HCT116 (cell line): ENCODE data around the gene KMT2D. TPM values are rescaled to one million over a fixed set of nuclear protein-coding genes. Genes with fewer than 3 reads are reported as not detected.

ENCODE experiments used
- ATAC-seq: fragments of 200-7000 bp; cut with Tn5 transposase; 2 replicates; pipeline ENCODE4 v1.9.1; 2020; ENCODE audit warnings: mild to moderate bottlenecking, moderate library complexity
- BruUV-seq: library from RNA; stranded (reverse); fragments of 400-500 nt; replicated peaks from 2 replicates; lab custom pipeline; 2021; lab: Mats Ljungman, UMichigan
- CTCF ChIA-PET: fragments of 300-600 bp; sonication (Branson Sonifier 250); formaldehyde crosslinking; loops from one replicate; lab custom pipeline; 2021; ENCODE audit warnings: antibody characterized with exemption; lab: Charles Lee
- POLR2A ChIA-PET: fragments of 300-600, 350-600 bp; sonication (Branson Sonifier 250); formaldehyde crosslinking; loops from one replicate; lab custom pipeline; 2021; ENCODE audit warnings: antibody characterized with exemption; lab: Charles Lee
- RAD21 ChIA-PET, 2 experiments: fragments of 300-600 bp; sonication (Branson Sonifier 250); formaldehyde crosslinking; loops; one replicate each; lab custom pipeline; 2023; ENCODE audit warnings: low total read pairs in 2 of 2; ENCODE audit not compliant: uncharacterized antibody in 2 of 2, unreplicated experiment in 2 of 2, low non-redundant PET in 1 of 2; lab: Charles Lee
- DNase-seq: peaks from one replicate; pipeline ENCODE4 v3.0.0-alpha.2; 2010; ENCODE audit warnings: low read depth, low spot score
- H2AFZ ChIP-seq: fragments of 200-600 bp; shearing (Covaris generic), sonication (generic); 2 replicates; pipeline ENCODE4 v1.6.1; 2017; ENCODE audit warnings: low read depth, mixed run types, mixed read lengths, antibody characterized with exemption, low read length; ENCODE audit not compliant: poor library complexity, severe bottlenecking
- H3K27ac ChIP-seq: 2 replicates; pipeline ENCODE4 v1.5.1; 2012; ENCODE audit warnings: low read depth, low read length
- H3K27me3 ChIP-seq: fragments of 200-600 bp; sonication (generic); 2 replicates; pipeline ENCODE4 v1.6.1; 2016; ENCODE audit warnings: mixed run types, low read length, mixed read lengths; ENCODE audit not compliant: insufficient read depth
- H3K36me3 ChIP-seq, 2 experiments: fragments of 200-500 bp in 1 of 2; fragments of 200-600 bp in 1 of 2; sonication (Bioruptor generic) in 1 of 2; sonication (generic) in 1 of 2; 2 replicates each; pipeline versions ENCODE4 v1.5.1 to v1.6.1; 2014 to 2016; ENCODE audit warnings: low read length in 2 of 2, inconsistent platforms in 1 of 2, mixed read lengths in 1 of 2, mixed run types in 1 of 2; ENCODE audit not compliant: insufficient read depth in 2 of 2, control insufficient read depth in 1 of 2
- H3K4me1 ChIP-seq, 2 experiments: fragments of 200-600 bp in 1 of 2; sonication (generic) in 1 of 2; 2 replicates each; pipeline versions ENCODE4 v1.5.1 to v1.6.1; 2012 to 2017; ENCODE audit warnings: low read length in 2 of 2, inconsistent platforms in 1 of 2, mild to moderate bottlenecking in 1 of 2, mixed read lengths in 1 of 2, mixed run types in 1 of 2, moderate library complexity in 1 of 2; ENCODE audit not compliant: insufficient read depth in 2 of 2, control insufficient read depth in 1 of 2
- H3K4me2 ChIP-seq: fragments of 200-600 bp; sonication (generic); 2 replicates; pipeline ENCODE4 v1.6.1; 2017; ENCODE audit warnings: mixed run types, low read length, mixed read lengths
- H3K4me3 ChIP-seq, 2 experiments: fragments of 200-600 bp in 1 of 2; sonication (generic) in 1 of 2; replicated peaks in 1 of 2; 2 replicates each; pipeline ENCODE4 v1.5.1; 2011 to 2016; ENCODE audit warnings: low read length in 2 of 2, control low read depth in 1 of 2, low read depth in 1 of 2, mild to moderate bottlenecking in 1 of 2, mixed read lengths in 1 of 2, mixed run types in 1 of 2
- H3K79me2 ChIP-seq: fragments of 200-600 bp; sonication (generic); 2 replicates; pipeline ENCODE4 v1.6.1; 2017; ENCODE audit warnings: mild to moderate bottlenecking, mixed run types, low read length, moderate library complexity, mixed read lengths; ENCODE audit not compliant: insufficient read depth
- H3K9ac ChIP-seq: fragments of 200-600 bp; sonication (generic); 2 replicates; pipeline ENCODE4 v1.6.1; 2016; ENCODE audit warnings: low read length, mixed read lengths
- H3K9me2 ChIP-seq: fragments of 200-600 bp; sonication (generic), shearing (Covaris generic); 2 replicates; pipeline ENCODE4 v1.6.1; 2017; ENCODE audit warnings: mixed run types, mild to moderate bottlenecking, moderate library complexity; ENCODE audit not compliant: insufficient read depth
- H3K9me3 ChIP-seq, 2 experiments: fragments of 200-500 bp in 1 of 2; fragments of 200-600 bp in 1 of 2; sonication (Bioruptor generic) in 1 of 2; sonication (generic) in 1 of 2; 2 replicates each; pipeline ENCODE4 v1.6.1; 2014 to 2017; ENCODE audit warnings: low read length in 2 of 2, mixed read lengths in 2 of 2, inconsistent platforms in 1 of 2, low read depth in 1 of 2, mild to moderate bottlenecking in 1 of 2, mixed run types in 1 of 2, moderate library complexity in 1 of 2; ENCODE audit not compliant: control insufficient read depth in 1 of 2, insufficient read depth in 1 of 2
- H4K20me1 ChIP-seq: fragments of 200-600 bp; sonication (generic), shearing (Covaris generic); 2 replicates; pipeline ENCODE4 v1.6.1; 2017; ENCODE audit warnings: mixed run types, mild to moderate bottlenecking, moderate library complexity; ENCODE audit not compliant: insufficient read depth
- CBX3 ChIP-seq: IDR thresholded peaks from 2 replicates; pipeline ENCODE4 v1.6.1; 2012; ENCODE audit warnings: low read depth
- EGR1 ChIP-seq: IDR thresholded peaks from 2 replicates; pipeline ENCODE4 v1.6.1; 2012; ENCODE audit warnings: low read depth
- ELF1 ChIP-seq: IDR thresholded peaks from 2 replicates; pipeline ENCODE4 v1.6.1; 2012; ENCODE audit warnings: low read depth, borderline replicate concordance
- EZH2 ChIP-seq: fragments of 200-600 bp; sonication (generic); IDR thresholded peaks from 2 replicates; pipeline ENCODE4 v1.6.1; 2017; ENCODE audit warnings: antibody characterized with exemption, mixed run types
- FOSL1 ChIP-seq: IDR thresholded peaks from 2 replicates; pipeline ENCODE4 v1.6.1; 2012; ENCODE audit warnings: low read depth
- JUND ChIP-seq: IDR thresholded peaks from 2 replicates; pipeline ENCODE4 v1.6.1; 2012
- POLR2AphosphoS5 ChIP-seq: IDR thresholded peaks from 2 replicates; pipeline ENCODE4 v1.6.1; 2011; ENCODE audit warnings: mild to moderate bottlenecking, low read depth, low read length, moderate library complexity
- RAD21 ChIP-seq: IDR thresholded peaks from 2 replicates; pipeline ENCODE4 v1.6.1; 2012; ENCODE audit warnings: low read depth, mild to moderate bottlenecking
- SIN3A ChIP-seq: IDR thresholded peaks from 2 replicates; pipeline ENCODE4 v1.6.1; 2012; ENCODE audit warnings: low read depth
- SP1 ChIP-seq: IDR thresholded peaks from 2 replicates; pipeline ENCODE4 v1.6.1; 2012; ENCODE audit warnings: low read depth
- ZFX ChIP-seq: fragments of 450-650 bp; IDR thresholded peaks from 2 replicates; pipeline ENCODE4 v1.6.1; 2017
- ZNF274 ChIP-seq: fragments of 200-500 bp; sonication (Bioruptor generic); IDR thresholded peaks from 2 replicates; pipeline ENCODE4 v1.6.1; 2014; ENCODE audit warnings: mild to moderate bottlenecking, low read depth, low read length, inconsistent platforms
- intact Hi-C: fragments of 100-400 bp; cut with micrococcal nuclease; formaldehyde crosslinking; loops from 2 replicates; pipeline ENCODE4 v1.10.0; 2022
- total RNA-seq: library from RNA; stranded (reverse); gene quantifications from one replicate; pipeline ENCODE4 v1.2.1, GENCODE V29; 2021; ENCODE audit not compliant: unreplicated experiment
- TF ChIP-seq, protein P1 (sequence below): IDR thresholded peaks from 2 replicates; pipeline ENCODE4 v1.6.1; 2012
- TF ChIP-seq, protein P2 (sequence below), 3 experiments: fragments of 200-600 bp in 1 of 3; sonication (generic) in 1 of 3; IDR thresholded peaks in 2 of 3; conservative IDR thresholded peaks in 1 of 3; 2 replicates each; pipeline ENCODE4 v1.5.1; 2012 to 2017; ENCODE audit warnings: low read depth in 2 of 3, low read length in 2 of 3, antibody characterized with exemption in 1 of 3, borderline replicate concordance in 1 of 3, control low read depth in 1 of 3, mild to moderate bottlenecking in 1 of 3, mixed read lengths in 1 of 3, mixed run types in 1 of 3, moderate library complexity in 1 of 3; ENCODE audit not compliant: insufficient read depth in 1 of 3

The KMT2D gene
- total RNA-seq, 1 experiment from 2014 or later = 71.3 TPM

DNA sequence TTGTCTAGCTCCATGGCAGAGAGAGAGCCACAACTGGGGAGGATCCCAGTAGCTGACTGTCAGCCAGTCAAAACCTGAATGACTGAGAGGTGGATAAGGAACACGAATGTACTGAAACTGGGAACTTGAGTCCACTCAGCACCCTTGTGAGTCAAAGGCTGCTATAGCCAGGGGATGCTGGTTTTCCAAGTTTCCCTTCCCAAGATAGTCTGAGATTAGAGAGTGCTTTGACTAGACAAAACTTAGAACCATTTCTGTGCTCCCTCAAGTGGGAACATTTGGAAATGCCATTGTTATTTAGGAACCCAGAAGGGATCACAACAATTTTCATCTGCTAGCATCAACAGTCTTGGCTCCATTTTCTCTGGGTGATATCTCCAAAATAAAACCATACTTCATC, 46.0 kb downstream of the KMT2D start:
- TF ChIP-seq EZH2 (no peak), JUND (no peak), ZNF274 (no peak), SIN3A (no peak), ZFX (no peak), ELF1 (no peak), SP1 (no peak), RAD21 (no peak), FOSL1 (no peak), CBX3 (no peak), EGR1 (no peak), POLR2AphosphoS5 (0 out of 2 replicates have a peak, but pooled peaks have one; percentile 38)
- TF ChIP-seq, protein P1, sequence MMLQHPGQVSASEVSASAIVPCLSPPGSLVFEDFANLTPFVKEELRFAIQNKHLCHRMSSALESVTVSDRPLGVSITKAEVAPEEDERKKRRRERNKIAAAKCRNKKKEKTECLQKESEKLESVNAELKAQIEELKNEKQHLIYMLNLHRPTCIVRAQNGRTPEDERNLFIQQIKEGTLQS = no peak
- TF ChIP-seq, protein P2, sequence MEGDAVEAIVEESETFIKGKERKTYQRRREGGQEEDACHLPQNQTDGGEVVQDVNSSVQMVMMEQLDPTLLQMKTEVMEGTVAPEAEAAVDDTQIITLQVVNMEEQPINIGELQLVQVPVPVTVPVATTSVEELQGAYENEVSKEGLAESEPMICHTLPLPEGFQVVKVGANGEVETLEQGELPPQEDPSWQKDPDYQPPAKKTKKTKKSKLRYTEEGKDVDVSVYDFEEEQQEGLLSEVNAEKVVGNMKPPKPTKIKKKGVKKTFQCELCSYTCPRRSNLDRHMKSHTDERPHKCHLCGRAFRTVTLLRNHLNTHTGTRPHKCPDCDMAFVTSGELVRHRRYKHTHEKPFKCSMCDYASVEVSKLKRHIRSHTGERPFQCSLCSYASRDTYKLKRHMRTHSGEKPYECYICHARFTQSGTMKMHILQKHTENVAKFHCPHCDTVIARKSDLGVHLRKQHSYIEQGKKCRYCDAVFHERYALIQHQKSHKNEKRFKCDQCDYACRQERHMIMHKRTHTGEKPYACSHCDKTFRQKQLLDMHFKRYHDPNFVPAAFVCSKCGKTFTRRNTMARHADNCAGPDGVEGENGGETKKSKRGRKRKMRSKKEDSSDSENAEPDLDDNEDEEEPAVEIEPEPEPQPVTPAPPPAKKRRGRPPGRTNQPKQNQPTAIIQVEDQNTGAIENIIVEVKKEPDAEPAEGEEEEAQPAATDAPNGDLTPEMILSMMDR (IDR thresholded peaks at IDR 0.05 in 2 of 3, conservative IDR thresholded peaks at IDR 0.05 in 1 of 3; ENCODE audit: borderline replicate concordance in 1 of 3, insufficient read depth in 1 of 3, low read depth in 2 of 3, low read length in 2 of 3) = peak; percentile 3 to 41 (median 18); a peak in 4 of 6 replicates
- H3K4me1 ChIP-seq = peaks cover 8 to 15% of the 10 kb centered on the region in 2 experiments
- H3K9me2 ChIP-seq = no peaks in the 10 kb centered on the region
- ATAC-seq (no peak), DNase-seq (no peak)
- no peak overlapping the region for H3K4me2 ChIP-seq
- intact Hi-C loops = no loop called here
- RAD21 ChIA-PET = no interaction called here
- H3K9me3 ChIP-seq = no peaks in the 10 kb centered on the region
- no peaks in the 10 kb centered on the region for H3K27me3 ChIP-seq
- peaks cover 11% of the 10 kb centered on the region; the same call in 1 of the 2 replicates for H3K79me2 ChIP-seq
- BruUV-seq = no TSS peak
- peaks cover 4 to 5% of the 10 kb centered on the region in 2 experiments; a peak in 2 of 4 replicates for H3K36me3 ChIP-seq
- no peak overlapping the region for H2AFZ ChIP-seq
- no peaks in the 10 kb centered on the region for H4K20me1 ChIP-seq
- H3K27ac ChIP-seq = no peak overlapping the region
- CTCF ChIA-PET = interaction anchor here (0.5 to 2.0 kb wide), 4 partner anchors 26 to 162 kb away, joined by 3 to 5 read pairs (median 4); partner anchors contain the start of gene DDX23
- H3K9ac ChIP-seq = no peak overlapping the region
- no peak overlapping the region for H3K4me3 ChIP-seq
- POLR2A ChIA-PET = interaction anchor here (0.5 kb wide), 1 partner anchor 59 kb away, joined by 3 read pairs; no protein-coding TSS in a partner anchor
